AG04449 (cell line): ENCODE measurements around the gene SMIM29.

ENCODE experiments used
- CTCF ChIA-PET: fragments of 350-600 bp; formaldehyde crosslinking; extraction: SDS; loops from one replicate; lab custom pipeline; 2021; ENCODE audit warnings: antibody characterized with exemption; lab: Yijun Ruan, JAX
- POLR2A ChIA-PET: fragments of 400-600, 350-600 bp; formaldehyde crosslinking; extraction: SDS; loops from one replicate; lab custom pipeline; 2020; ENCODE audit warnings: antibody characterized with exemption, inconsistent platforms; lab: Yijun Ruan, JAX
- DNase-seq: peaks from one replicate; pipeline ENCODE4 v3.0.0-alpha.2; 2010; ENCODE audit warnings: low read depth, low spot score
- H3K4me3 ChIP-seq: 2 replicates; pipeline ENCODE4 v1.5.1; 2011; ENCODE audit warnings: low read depth, mild to moderate bottlenecking, control low read depth, low read length
- TF ChIP-seq, protein P1 (sequence below): IDR thresholded peaks from one replicate; pipeline ENCODE4 v1.5.1; 2011; ENCODE audit warnings: mild to moderate bottlenecking, moderate library complexity, low read length, control low read depth, inconsistent platforms; ENCODE audit not compliant: insufficient read depth; ENCODE audit errors: missing control alignments

Gene SMIM29

DNA sequence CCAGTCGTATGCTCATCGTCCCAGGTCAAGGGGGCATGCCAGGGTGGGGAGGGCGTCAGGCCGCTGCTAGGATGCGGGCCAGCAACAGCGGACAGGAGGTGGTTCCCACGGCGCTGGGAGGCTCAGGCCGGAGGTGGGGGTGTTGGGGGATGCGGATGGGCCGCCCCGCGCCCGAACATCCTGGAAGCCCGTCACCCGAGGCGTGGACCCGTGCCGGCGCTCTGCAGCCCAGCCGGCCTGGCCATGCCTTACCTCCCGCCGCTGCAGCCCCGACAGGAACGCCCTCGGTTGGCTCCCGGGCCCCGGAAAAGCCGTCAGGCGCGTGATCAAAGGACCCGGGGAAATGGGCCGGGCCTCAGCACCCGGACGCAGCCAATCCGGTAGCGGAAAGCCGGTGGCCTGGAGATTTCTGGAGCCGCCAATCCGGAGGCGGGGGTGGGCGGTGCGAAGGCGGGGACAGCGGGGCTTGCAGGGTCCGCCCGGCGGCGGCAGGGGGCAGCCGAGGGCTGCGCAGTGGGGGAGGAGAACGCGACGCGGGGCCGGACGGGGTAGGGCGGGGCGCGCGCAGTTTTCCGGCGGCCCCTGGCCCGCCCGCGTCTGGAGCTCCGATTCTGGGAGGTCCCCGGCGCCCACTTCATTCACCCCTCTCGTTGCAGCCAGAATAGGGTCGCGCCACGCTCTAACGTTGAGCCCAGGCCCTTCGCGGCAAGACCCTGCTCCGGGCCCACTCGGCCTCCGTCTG, at the start of gene SMIM29:
TSS of gene SMIM29 (minus strand) at position 280 of the 742 bp plus-strand sequence. CDS start 1,215 bp downstream, outside the sequence.
- peak; percentile 57 for DNase-seq
- TF ChIP-seq, protein P1, sequence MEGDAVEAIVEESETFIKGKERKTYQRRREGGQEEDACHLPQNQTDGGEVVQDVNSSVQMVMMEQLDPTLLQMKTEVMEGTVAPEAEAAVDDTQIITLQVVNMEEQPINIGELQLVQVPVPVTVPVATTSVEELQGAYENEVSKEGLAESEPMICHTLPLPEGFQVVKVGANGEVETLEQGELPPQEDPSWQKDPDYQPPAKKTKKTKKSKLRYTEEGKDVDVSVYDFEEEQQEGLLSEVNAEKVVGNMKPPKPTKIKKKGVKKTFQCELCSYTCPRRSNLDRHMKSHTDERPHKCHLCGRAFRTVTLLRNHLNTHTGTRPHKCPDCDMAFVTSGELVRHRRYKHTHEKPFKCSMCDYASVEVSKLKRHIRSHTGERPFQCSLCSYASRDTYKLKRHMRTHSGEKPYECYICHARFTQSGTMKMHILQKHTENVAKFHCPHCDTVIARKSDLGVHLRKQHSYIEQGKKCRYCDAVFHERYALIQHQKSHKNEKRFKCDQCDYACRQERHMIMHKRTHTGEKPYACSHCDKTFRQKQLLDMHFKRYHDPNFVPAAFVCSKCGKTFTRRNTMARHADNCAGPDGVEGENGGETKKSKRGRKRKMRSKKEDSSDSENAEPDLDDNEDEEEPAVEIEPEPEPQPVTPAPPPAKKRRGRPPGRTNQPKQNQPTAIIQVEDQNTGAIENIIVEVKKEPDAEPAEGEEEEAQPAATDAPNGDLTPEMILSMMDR = peak; percentile 90
- peak within 1 kb of the TSS; percentile 87 for H3K4me3 ChIP-seq
- CTCF ChIA-PET = interaction anchor here (0.6 to 4.5 kb wide), 49 partner anchors 7 to 402 kb away, joined by 3 to 38 read pairs (median 5); partner anchors contain the start of genes HMGA1 and NUDT3
- POLR2A ChIA-PET = interaction anchor here (0.6 to 4.2 kb wide), 9 partner anchors 13 to 176 kb away, joined by 3 to 19 read pairs (median 4); partner anchors contain the start of genes HMGA1 and RPS10

DNA sequence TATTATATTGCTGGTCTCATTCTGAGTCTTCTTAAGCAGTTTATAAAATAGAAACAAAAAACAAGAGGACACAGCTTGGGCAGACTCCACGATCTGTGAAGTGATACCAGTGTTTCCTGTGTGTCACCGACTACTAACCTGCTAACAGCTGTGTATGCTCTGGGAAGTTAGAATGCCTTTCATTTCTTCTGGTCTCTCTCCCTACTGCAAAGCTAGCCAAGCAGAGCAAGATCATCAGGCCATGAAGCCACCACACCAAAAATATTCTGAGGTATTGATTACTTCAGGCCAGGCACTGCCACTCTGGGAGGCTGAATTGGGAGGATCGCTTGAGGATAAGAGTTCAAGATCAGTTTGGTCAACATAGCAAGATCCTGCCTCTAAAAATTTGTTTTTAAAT, 46.9 kb upstream of the SMIM29 start:
- H3K4me3 ChIP-seq = no peak overlapping the region
- POLR2A ChIA-PET = interaction anchor here (0.7 kb wide), 1 partner anchor 24 kb away, joined by 3 read pairs; no protein-coding TSS in a partner anchor
- CTCF ChIA-PET = interaction anchor here (1.4 kb wide), 1 partner anchor 46 kb away, joined by 5 read pairs; no protein-coding TSS in a partner anchor
- DNase-seq = no peak
- TF ChIP-seq, protein P1 = no peak

DNA sequence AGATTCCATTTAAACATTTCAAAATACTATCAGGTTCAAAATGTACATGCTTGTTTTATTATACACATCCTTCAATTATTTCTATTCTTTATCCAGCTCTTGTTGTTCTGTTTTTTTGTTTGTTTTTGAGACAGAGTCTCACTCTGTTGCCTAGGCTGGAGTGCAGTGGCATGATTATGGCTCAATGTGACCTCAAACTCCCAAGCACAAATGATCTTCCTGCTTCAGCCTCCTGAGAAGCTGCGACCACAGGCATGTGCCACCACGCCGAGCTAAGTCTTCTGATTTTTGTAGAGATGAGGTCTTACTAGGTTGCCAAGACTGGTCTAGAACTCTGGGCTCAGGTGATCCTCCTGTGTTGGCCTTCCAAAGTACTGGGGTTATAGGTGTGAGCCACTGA, 44.1 kb upstream of the SMIM29 start:
- POLR2A ChIA-PET = no interaction called here
- no peak for DNase-seq
- TF ChIP-seq, protein P1 = no peak
- CTCF ChIA-PET = interaction anchor here (1.0 to 3.6 kb wide), 3 partner anchors 15 to 97 kb away, joined by 3 to 8 read pairs (median 3); partner anchors contain the start of gene SMIM29
- H3K4me3 ChIP-seq = no peak overlapping the region

DNA sequence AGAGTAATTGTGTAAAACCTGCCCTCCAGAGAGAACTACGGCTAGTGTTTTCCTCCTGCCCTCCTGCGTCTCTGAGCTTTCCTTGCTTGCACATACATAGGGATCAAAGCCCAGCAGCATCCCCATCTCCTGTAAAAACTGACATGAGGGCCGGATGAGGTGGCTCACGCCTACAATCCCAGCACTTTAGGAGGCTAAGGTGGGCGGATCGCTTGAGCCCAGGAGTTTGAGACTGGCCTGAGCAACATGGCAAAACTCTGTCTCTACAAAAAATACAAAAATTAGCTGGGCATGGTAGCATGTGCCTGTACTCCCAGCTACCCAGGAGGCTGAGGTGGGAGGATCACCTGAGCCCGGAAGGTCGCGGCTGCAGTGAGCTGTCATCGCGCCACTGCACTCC, 40.3 kb upstream of the SMIM29 start:
- no peak overlapping the region for H3K4me3 ChIP-seq
- TF ChIP-seq, protein P1 = no peak
- no peak for DNase-seq
- POLR2A ChIA-PET = no interaction called here
- CTCF ChIA-PET = interaction anchor here (1.4 kb wide), 1 partner anchor 93 kb away, joined by 5 read pairs; no protein-coding TSS in a partner anchor

DNA sequence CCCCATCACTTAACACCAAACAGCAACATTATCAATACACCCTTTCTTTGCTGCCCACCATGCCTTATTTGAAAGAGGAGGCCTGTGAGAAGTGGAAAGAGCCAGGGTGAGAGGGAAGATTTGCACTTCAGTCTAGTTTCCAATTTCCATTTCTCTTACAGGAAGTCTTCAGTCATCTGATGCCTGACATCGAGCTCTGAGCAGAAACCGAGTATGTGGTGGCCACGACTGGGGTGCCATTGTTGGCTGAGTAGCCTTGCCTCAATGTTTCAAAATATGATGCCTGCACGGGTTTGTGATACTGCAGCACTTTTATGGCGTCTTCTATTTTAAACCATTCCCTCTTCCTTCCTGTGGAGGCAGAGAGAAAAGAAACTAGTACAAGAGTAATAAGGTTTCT, 39.8 kb upstream of the SMIM29 start:
- no peak overlapping the region for H3K4me3 ChIP-seq
- no peak for DNase-seq
- TF ChIP-seq, protein P1 = no peak
- CTCF ChIA-PET = interaction anchor here (1.4 kb wide), 1 partner anchor 93 kb away, joined by 5 read pairs; no protein-coding TSS in a partner anchor
- POLR2A ChIA-PET = no interaction called here

DNA sequence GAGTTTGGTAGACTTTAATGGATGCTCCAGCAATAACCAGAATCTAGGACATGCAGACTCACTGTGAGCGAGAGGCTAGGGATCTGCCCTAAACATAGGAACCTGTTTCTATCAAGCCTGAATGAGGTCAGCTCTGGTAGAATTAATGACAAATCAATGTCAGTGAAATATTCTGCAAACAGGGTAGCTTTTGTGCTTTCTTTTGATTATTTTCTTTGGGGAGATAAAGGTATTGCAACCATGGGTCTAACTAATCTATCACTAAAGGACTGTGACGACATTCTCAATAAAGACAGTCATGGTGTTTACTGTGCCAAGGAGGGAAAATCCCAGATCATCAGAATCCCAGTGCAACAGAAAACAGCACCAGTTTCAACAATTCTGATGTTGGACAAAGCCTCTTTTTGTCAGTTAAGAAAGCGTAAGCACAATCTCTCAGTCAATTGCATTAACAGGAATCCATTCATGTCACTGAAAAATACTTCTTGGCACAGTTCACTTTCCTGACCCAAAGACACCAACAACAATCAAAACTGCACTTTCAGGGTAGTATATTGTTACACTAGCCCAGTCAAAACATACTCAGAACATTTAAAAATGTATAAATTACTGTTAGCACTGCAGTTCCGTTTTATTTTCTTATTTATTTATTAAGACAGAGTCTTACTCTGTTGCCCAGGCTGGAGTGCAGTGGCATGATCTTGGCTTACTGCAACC, 36.8 kb upstream of the SMIM29 start:
- no peak overlapping the region for H3K4me3 ChIP-seq
- no peak for DNase-seq
- TF ChIP-seq, protein P1 = no peak
- ChIA-PET CTCF (no interaction called here), POLR2A (no interaction called here)
